Lower leg skin (tissue), 3 donors: ENCODE data around the gene AUTS2.

Experiments used
- CTCF ChIP-seq, 3 donors: fragments of 450-650 bp; IDR thresholded peaks; one replicate each; pipeline ENCODE4 v1.5.1; 2016; ENCODE audit warnings: antibody characterized with exemption in 3 of 3, mild to moderate bottlenecking in 3 of 3, moderate library complexity in 2 of 3
- POLR2A ChIP-seq, 2 donors: fragments of 450-650 bp; IDR thresholded peaks; one replicate each; pipeline ENCODE4 v1.6.1; 2016 to 2017; ENCODE audit warnings: antibody characterized with exemption in 2 of 2, mild to moderate bottlenecking in 1 of 2, moderate library complexity in 1 of 2

- no peak for TF ChIP-seq CTCF (IDR thresholded peaks at IDR 0.05)
- TF ChIP-seq POLR2A (IDR thresholded peaks at IDR 0.05), result no peak
Observed at GRCh38 chr7:70637726-70638125, 1039.5 kb downstream of the AUTS2 start.
